Esophagus mucosa (tissue), 1 donor: ENCODE data around the gene FBL. TPM values are rescaled to one million over a fixed set of nuclear protein-coding genes. Genes with fewer than 3 reads are reported as not detected.
"Not testable (repeated sequence)": the region's sequence is repeated elsewhere in the genome, so short reads cannot be mapped to it uniquely, and the experiment has no call there.

Experiments used
- ATAC-seq: fragments of 200-7000 bp; cut with Tn5 transposase; one replicate; pipeline ENCODE4 v1.9.1; 2020
- total RNA-seq: library from RNA; stranded (reverse); gene quantifications from one replicate; pipeline ENCODE4 v1.2.4, GENCODE V29; 2023
- donor health status: DM: yes; HTN: yes; CAD: no.

FBL gene
- 294 TPM for total RNA-seq

DNA sequence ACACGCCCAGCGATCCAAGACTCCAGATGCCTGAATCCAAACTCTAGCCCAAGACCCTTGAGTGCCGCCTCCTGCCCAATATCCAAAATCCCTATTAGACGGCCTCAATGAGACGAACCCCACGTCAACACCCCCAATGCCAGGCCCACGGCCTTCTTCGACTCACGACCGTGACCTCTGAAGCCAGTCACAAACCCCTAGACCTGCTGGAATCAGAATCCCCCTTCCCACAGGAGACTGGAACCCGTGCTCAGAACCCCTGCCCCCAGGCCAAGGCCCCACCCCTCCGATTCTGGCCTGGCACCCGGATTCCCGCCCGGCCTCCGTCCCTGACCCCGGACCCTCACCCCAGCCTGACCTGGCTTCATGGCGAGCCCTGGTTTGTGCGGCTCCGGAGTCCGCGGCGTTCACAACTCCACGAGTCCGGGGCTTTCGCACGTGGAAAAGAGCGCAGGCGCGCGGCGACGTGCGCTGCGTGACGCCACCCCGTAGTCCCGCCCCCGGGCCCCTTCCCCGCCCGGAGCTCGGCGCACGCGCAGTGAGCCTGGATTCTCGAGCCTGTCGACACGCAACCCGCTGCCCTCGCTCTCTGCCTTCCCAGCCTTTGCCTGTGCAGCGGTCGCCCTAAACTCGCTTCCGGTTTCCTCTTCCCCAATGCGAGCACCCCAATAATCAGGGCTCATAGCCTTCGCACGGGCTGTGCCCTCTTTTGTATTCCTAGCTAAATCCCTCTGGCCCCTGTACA is at the start of gene FBL:
Gene FBL (minus strand): TSS at position 447 of the 745 bp plus-strand sequence. CDS start 79 bp downstream, at position 368.
- ATAC-seq = peak; percentile 94

- not testable (repeated sequence) for ATAC-seq
Measured at GRCh38 chr19:39895096-39895495, 48.9 kb upstream of the FBL start.

GRCh38 chr19:39894236-39894606 is 48.0 kb upstream of the FBL start:
- not testable (repeated sequence) for ATAC-seq

- ATAC-seq = not testable (repeated sequence)
Measured at GRCh38 chr19:39893366-39894235, 47.4 kb upstream of the FBL start.

DNA sequence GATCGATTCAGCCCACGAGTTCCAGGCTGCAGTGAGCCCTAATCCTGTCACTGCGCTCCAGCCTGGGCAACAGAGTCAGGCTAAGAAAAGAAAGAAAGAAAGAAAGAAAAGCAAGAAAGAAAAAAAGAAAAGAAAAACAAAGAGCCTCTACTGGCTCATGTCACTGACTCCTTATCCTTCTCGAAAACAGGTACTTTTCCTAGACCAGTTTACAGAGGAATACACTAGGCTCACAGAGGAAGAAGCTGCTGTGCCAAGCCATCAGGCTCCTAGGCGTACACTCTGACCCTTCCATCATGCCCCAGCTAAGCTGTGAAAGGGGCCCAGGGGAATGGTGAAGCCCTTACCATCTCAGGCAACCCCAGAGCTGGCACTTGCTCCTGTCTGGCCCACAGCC is 46.3 kb upstream of the FBL start:
- not testable (repeated sequence) for ATAC-seq

DNA sequence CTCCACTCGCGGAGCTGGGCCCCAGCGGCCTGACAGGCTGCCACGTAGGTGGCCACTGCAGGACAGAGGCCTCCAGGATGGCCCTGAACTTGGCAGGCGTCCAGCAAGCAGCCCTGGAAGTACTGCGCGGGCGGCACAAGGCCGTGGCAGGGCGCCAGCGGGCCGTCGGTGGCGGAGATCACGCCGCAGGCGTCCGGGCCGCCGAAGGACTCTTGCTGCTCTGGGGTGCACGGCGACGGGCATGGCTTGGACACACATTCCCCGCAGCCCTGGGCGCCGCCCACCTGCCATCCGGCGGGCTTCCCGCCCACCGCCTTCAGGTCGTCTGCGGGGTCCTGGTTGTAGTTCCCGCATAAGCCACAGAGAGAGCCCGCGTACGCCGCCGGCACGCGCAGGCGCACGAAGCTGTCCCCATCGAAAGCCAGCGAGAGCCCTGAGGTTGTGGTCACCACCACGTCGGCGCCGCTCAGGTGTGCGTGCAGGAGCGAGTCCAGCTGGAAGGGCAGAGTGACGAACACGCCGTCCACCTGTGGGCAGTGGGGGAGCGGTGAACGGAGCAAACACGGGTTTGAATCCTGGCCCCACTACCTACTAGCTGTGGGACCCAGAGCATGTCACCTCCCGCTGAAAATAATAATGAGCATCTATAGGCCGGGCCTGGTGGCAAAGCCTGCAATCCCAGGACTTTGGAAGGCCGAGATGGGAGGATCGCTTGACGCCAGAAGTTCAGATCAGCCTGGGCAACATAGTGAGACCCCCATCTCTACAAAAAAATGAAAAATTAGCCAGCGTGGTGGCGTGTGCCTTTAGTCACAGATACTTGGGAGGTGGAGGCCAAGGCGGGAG is 45.7 kb upstream of the FBL start:
- ATAC-seq = peak; percentile 22

DNA sequence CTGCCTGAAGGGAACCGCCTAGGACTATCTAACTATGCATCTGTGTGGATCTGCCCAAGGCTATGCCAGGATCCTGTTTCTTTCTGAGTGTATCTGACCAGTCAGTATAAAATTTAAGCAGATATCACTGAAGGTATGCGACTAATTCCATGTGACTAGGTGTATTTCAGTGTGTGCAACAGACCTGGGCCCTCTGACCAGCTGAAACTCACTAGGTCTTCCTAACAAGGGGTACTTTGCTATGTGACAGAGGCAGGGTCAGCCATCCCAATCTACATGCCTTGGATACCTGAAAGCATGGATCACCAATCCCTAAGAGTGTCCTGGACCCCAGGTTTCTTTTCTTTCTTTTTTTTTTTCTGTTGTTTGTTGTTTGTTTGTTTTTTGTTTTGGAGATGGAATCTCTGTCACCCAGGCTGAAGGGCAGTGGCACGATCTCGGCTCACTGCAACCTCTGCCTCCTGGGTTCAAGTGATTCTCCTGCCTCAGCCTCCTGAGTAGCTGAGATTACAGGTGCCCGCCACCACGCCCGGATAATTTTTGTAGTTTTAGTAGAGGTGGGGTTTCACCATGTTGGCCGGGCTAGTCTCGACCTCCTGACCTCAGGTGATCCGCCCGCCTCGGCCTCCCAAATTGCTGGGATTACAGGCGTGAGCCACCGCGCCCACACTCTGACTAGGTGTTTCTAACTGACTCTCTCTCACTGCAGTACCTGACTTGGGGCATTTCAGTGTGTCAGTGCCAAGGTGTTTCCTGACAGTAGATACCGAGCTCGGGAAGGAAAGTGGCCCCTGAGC is 44.8 kb upstream of the FBL start:
- ATAC-seq = no peak

- ATAC-seq = not testable (repeated sequence)
Measured at GRCh38 chr19:39889872-39890754, 43.9 kb upstream of the FBL start.

DNA sequence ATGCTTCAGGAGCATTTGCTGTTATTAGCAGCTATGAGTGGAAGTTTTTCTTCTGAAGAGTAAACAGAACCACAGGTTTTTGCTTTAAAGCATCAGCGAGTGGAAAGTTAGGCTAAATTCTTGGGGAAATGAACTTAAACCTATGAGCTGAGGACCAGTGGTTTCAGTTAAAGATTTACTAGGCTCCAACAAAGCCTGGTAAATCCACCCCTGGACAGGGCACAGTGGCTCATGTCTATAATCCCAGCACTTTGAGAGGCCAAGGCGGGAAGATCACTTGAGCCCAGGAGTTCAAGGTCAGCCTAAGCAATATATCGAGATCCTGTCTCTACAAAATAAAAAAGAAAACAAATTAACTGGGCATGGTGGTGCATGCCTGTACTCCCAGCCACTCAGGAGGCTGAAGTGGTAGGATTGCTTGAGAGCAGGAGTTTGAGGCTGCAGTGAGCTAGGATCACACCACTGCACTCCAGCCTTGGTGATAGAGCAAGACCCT is 41.3 kb upstream of the FBL start:
- ATAC-seq = not testable (repeated sequence)

- ATAC-seq = not testable (repeated sequence)
Measured at GRCh38 chr19:39885821-39886554, 39.8 kb upstream of the FBL start.

DNA sequence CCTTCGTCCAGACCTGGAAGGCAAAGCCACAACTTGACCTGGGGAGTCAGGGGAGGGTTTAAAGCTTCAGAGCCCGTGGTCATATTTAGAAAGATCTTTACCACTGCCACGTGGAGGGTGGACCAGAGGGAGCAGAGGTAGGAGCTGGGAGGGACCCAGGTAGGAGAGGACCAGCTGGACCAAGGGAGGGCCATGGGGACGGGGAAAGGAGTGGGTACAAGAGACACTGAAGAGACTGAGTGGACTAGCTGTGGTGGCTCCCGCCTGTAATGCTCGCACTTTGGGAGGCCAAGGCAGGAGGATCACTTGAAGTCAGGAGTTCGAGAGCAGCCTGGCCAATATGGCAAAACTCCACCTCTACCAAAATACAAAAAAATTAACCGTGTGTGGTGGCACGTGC is 38.5 kb upstream of the FBL start:
- not testable (repeated sequence) for ATAC-seq

- ATAC-seq = not testable (repeated sequence)
Measured at GRCh38 chr19:39882645-39883044, 36.5 kb upstream of the FBL start.

DNA sequence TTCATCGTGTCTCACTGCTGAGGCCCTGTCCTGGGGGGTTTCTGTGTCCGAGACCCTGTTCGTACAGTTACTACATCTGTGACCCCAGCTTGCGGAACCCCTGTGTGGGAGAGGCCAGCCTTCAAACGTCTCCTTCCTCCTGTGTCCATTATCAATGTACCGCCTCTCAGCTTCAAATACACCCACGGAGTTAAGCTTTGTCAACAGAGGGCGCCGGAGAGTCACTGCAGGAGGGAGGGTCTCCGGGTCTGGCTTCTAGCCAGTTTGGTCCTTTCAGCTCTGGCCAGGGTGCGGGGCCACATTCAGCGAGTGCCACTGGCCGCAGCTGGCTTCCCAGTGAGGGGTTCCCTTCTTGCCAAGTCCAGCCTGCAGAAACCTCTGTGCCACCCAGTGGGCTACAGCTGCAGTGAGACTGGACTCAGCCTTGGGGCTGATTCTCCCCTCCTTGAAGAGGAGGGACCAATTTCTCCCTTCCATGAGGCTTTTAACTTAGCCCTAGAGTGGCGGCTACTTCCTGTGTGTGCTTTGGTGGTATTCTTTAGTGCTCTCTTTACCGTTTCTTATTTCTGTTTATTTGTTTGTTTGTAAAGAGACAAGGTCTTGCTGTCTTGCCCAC is 35.4 kb upstream of the FBL start:
- peak; percentile 47 for ATAC-seq

- not testable (repeated sequence) for ATAC-seq
Measured at GRCh38 chr19:39880241-39880640, 34.1 kb upstream of the FBL start.

GRCh38 chr19:39879796-39880195 is 33.6 kb upstream of the FBL start:
- ATAC-seq = peak; percentile 3

- not testable (repeated sequence) for ATAC-seq
Measured at GRCh38 chr19:39878866-39879265, 32.7 kb upstream of the FBL start.

- ATAC-seq = no peak
Measured at GRCh38 chr19:39878398-39878797, 32.2 kb upstream of the FBL start.

- peak; percentile 14 for ATAC-seq
Measured at GRCh38 chr19:39877982-39878381, 31.8 kb upstream of the FBL start.

GRCh38 chr19:39877488-39877887 is 31.3 kb upstream of the FBL start:
- ATAC-seq = not testable (repeated sequence)
